ENCODE data around the gene ZC3H18. TPM values are rescaled to one million over a fixed set of nuclear protein-coding genes. Genes with fewer than 3 reads are reported as not detected.

ZC3H18 gene
- total and polyA plus RNA-seq, 2 experiments from 2014 or later: 16.8 to 37.1 TPM

GRCh38 chr16:88539652-88540345, 30.4 kb upstream of the ZC3H18 start:
- Histone ChIP-seq H3K27ac (no peak overlapping the region), H3K4me2 (no peak overlapping the region), H3K79me2 (no peaks in the 10 kb centered on the region), H3K4me3 (no peak overlapping the region), H4K20me1 (ENCODE audit: insufficient read depth, poor library complexity, severe bottlenecking) (no peaks in the 10 kb centered on the region), H2AFZ (no peak overlapping the region), H3K36me3 (replicated peaks; ENCODE audit: insufficient read depth, low read depth) (no peaks in the 10 kb centered on the region), H3K27me3 (peaks cover 5% of the 10 kb centered on the region), H3K9me2 (replicated peaks; ENCODE audit: insufficient read depth) (no peaks in the 10 kb centered on the region), H3K4me1 (ENCODE audit: insufficient read depth) (no peaks in the 10 kb centered on the region), H3K9me3 (ENCODE audit: low read depth) (no peaks in the 10 kb centered on the region)
- DNase-seq (ENCODE audit: low spot score): no peak
- TF ChIP-seq EZH2phosphoT487 (IDR thresholded peaks at IDR 0.05; ENCODE audit: low read depth, severe bottlenecking, unreplicated experiment) (no peak), CTCF (IDR thresholded peaks at IDR 0.05; ENCODE audit: poor library complexity) (no peak), EZH2 (IDR thresholded peaks at IDR 0.05; ENCODE audit: borderline replicate concordance) (no peak)
- 68% methylated on average over 19 of the region's 26 CpGs for WGBS (ENCODE audit: low lambda C conversion rate, missing lambda C conversion rate)

GRCh38 chr16:88540346-88540977, 29.7 kb upstream of the ZC3H18 start:
- no peaks in the 10 kb centered on the region for H3K36me3 ChIP-seq (replicated peaks; ENCODE audit: insufficient read depth, low read depth)

GRCh38 chr16:88541831-88542616, 28.2 kb upstream of the ZC3H18 start:
- H3K36me3 ChIP-seq (replicated peaks; ENCODE audit: insufficient read depth, low read depth): no peaks in the 10 kb centered on the region
- no peak for DNase-seq (ENCODE audit: low spot score)
- peaks cover 5% of the 10 kb centered on the region for H3K27me3 ChIP-seq

More at GRCh38 chr16:88540346-88540977, 29.7 kb upstream of the ZC3H18 start:
- Histone ChIP-seq H2AFZ (no peak overlapping the region), H3K27ac (no peak overlapping the region), H3K9me2 (replicated peaks; ENCODE audit: insufficient read depth) (no peaks in the 10 kb centered on the region), H3K4me2 (no peak overlapping the region), H4K20me1 (ENCODE audit: insufficient read depth, poor library complexity, severe bottlenecking) (no peaks in the 10 kb centered on the region), H3K4me1 (ENCODE audit: insufficient read depth) (no peaks in the 10 kb centered on the region), H3K9me3 (ENCODE audit: low read depth) (no peaks in the 10 kb centered on the region), H3K4me3 (no peak overlapping the region), H3K27me3 (peaks cover 5% of the 10 kb centered on the region), H3K79me2 (no peaks in the 10 kb centered on the region)
- 74% methylated on average over 19 of the region's 20 CpGs for WGBS (ENCODE audit: low lambda C conversion rate, missing lambda C conversion rate)
- no peak for DNase-seq (ENCODE audit: low spot score)
- TF ChIP-seq EZH2 (IDR thresholded peaks at IDR 0.05; ENCODE audit: borderline replicate concordance) (no peak), CTCF (IDR thresholded peaks at IDR 0.05; ENCODE audit: poor library complexity) (no peak), EZH2phosphoT487 (IDR thresholded peaks at IDR 0.05; ENCODE audit: low read depth, severe bottlenecking, unreplicated experiment) (no peak)

More at GRCh38 chr16:88541831-88542616, 28.2 kb upstream of the ZC3H18 start:
- Histone ChIP-seq H3K79me2 (no peaks in the 10 kb centered on the region), H2AFZ (no peak overlapping the region), H3K27ac (no peak overlapping the region), H3K4me3 (no peak overlapping the region), H4K20me1 (ENCODE audit: insufficient read depth, poor library complexity, severe bottlenecking) (no peaks in the 10 kb centered on the region), H3K9me3 (ENCODE audit: low read depth) (no peaks in the 10 kb centered on the region), H3K4me2 (no peak overlapping the region), H3K9me2 (replicated peaks; ENCODE audit: insufficient read depth) (no peaks in the 10 kb centered on the region), H3K4me1 (ENCODE audit: insufficient read depth) (no peaks in the 10 kb centered on the region)
- no peak for TF ChIP-seq EZH2 (IDR thresholded peaks at IDR 0.05; ENCODE audit: borderline replicate concordance)
- TF ChIP-seq CTCF (IDR thresholded peaks at IDR 0.05; ENCODE audit: poor library complexity): no peak
- TF ChIP-seq EZH2phosphoT487 (IDR thresholded peaks at IDR 0.05; ENCODE audit: low read depth, severe bottlenecking, unreplicated experiment): no peak
- WGBS (ENCODE audit: low lambda C conversion rate, missing lambda C conversion rate): 76% methylated on average over 15 of the region's 15 CpGs
